ENCODE measurements around the gene SGTA. TPM values are rescaled to one million over a fixed set of nuclear protein-coding genes. Genes with fewer than 3 reads are reported as not detected.

Gene SGTA
- polyA plus RNA-seq, 4 donors: 38.2 to 79.5 (median 69.7) TPM

DNA sequence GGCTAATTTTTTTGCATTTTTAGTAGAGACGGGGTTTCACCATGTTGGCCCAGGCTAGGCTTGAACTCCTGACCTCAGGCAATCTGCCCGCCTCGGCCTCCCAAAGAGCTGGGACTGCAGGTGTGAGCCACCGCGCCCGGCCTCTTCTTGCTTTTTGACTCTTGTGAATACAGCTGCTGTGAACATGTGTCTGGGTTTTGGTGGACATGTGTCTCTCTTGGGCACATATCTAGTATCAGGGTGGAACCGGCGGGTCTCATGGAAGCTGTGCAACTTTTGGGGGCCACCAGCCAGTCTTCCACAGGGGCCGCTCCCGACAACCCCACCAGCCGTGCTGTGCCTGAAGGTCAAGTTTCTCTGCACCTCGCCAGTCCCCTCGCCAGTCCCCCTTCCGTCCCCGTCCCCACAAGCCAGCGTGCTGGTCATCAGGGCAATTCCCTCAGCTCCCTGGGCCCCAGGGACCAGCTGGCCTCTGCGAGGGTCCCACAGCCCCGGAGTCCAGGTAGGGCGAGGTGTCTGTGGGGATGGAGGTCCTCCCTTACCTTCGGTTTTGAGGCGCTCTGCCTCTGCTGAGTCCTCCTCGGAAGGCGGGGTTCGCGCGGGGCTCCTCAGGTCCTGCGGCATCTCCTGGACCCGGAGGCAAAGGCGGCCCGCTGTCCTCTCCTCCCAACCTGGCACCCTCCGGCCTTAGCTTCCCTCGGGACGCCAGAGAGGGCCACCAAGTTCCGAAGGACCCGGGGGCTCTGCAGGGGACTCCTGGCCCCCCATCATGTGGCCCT is 16.3 kb downstream of the SGTA start:
- 94 to 96% (median 94%) methylated on average over 33 to 35 of the region's 35 CpGs for WGBS, 3 donors
- no peak for FAIRE-seq
- DNase-seq: no peak
- Histone ChIP-seq H3K27ac (ENCODE audit: low read depth in 1 of 3, low read length in 2 of 3) (no peak overlapping the region), H3K9me3 (ENCODE audit: control insufficient read depth in 2 of 2, insufficient read depth in 1 of 2, low read depth in 1 of 2, low read length in 1 of 2) (no peaks in the 10 kb centered on the region), H3K27me3 (ENCODE audit: control insufficient read depth in 3 of 3, insufficient read depth in 3 of 3, low read length in 3 of 3) (no peaks in the 10 kb centered on the region), H3K36me3 (ENCODE audit: control insufficient read depth in 3 of 3, insufficient read depth in 2 of 3, low read depth in 1 of 3, low read length in 3 of 3) (peaks cover 13 to 92% (median 16%) of the 10 kb centered on the region in 3 donors), H3K4me3 (ENCODE audit: low read depth in 1 of 3, low read length in 3 of 3) (no peak overlapping the region), H3K4me1 (ENCODE audit: control insufficient read depth in 3 of 3, insufficient read depth in 2 of 3, low read depth in 1 of 3, low read length in 2 of 3) (peaks cover 0 to 5% (median 0%) of the 10 kb centered on the region in 3 donors)

DNA sequence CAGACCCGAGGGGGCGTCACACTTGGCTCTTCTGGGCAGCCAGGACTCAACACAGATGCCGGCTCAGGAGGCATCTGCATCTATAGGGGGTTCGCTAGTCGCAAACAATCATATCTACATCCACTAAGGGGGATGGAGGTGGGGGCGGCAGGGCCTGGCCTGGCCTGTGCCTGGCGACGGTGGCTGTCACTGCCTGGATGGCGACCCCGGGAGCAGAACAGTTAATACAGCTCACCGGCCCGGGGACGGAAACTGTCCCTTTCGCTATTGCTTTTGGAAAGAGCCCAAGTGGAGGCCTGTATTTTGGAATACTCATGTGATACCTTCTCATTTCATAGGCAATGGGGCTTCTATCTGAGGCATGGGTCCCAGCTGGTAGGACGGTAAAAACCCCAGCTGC is 17.7 kb downstream of the SGTA start:
- no peak for DNase-seq
- H3K27me3 ChIP-seq (ENCODE audit: control insufficient read depth in 3 of 3, insufficient read depth in 3 of 3, low read length in 3 of 3): no peaks in the 10 kb centered on the region
- H3K9me3 ChIP-seq (ENCODE audit: control insufficient read depth in 2 of 2, insufficient read depth in 1 of 2, low read depth in 1 of 2, low read length in 1 of 2): no peaks in the 10 kb centered on the region
- H3K4me3 ChIP-seq (ENCODE audit: low read depth in 1 of 3, low read length in 3 of 3): no peak overlapping the region
- peaks cover 0 to 2% (median 0%) of the 10 kb centered on the region in 3 donors for H3K4me1 ChIP-seq (ENCODE audit: control insufficient read depth in 3 of 3, insufficient read depth in 2 of 3, low read depth in 1 of 3, low read length in 2 of 3)
- H3K27ac ChIP-seq (ENCODE audit: low read depth in 1 of 3, low read length in 2 of 3): no peak overlapping the region
- H3K36me3 ChIP-seq (ENCODE audit: control insufficient read depth in 3 of 3, insufficient read depth in 2 of 3, low read depth in 1 of 3, low read length in 3 of 3): peaks cover 17 to 95% (median 26%) of the 10 kb centered on the region in 3 donors
- WGBS, 3 donors: 92 to 94% (median 93%) methylated on average over 15 of the region's 15 CpGs
- FAIRE-seq: no peak

DNA sequence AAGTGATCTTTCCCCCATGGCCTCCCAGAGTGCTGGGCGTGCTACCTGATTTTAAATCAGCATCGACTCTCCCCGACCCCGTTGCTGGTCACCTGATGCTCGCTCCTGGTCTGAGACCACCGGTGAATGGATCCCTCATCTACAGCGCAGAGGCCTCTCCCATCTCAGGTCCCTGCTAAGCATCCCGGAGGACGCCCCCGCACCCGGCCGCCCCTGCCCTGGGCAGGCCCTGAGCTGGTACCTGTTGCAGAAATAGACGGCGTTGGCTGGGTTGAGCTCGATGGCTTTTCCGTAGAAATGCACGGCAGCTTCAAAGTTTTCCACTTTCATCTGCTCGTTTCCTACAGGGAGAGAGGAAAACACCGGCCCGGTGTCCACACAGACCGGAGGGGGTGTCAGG is 18.1 kb downstream of the SGTA start:
- DNase-seq (no peak), FAIRE-seq (no peak)
- Histone ChIP-seq H3K9me3 (ENCODE audit: control insufficient read depth in 2 of 2, insufficient read depth in 1 of 2, low read depth in 1 of 2, low read length in 1 of 2) (no peaks in the 10 kb centered on the region), H3K4me3 (ENCODE audit: low read depth in 1 of 3, low read length in 3 of 3) (no peak overlapping the region), H3K4me1 (ENCODE audit: control insufficient read depth in 3 of 3, insufficient read depth in 2 of 3, low read depth in 1 of 3, low read length in 2 of 3) (no peaks in the 10 kb centered on the region), H3K27me3 (ENCODE audit: control insufficient read depth in 3 of 3, insufficient read depth in 3 of 3, low read length in 3 of 3) (no peaks in the 10 kb centered on the region), H3K36me3 (ENCODE audit: control insufficient read depth in 3 of 3, insufficient read depth in 2 of 3, low read depth in 1 of 3, low read length in 3 of 3) (peaks cover 17 to 91% (median 26%) of the 10 kb centered on the region in 3 donors), H3K27ac (ENCODE audit: low read depth in 1 of 3, low read length in 2 of 3) (no peak overlapping the region)
- 94 to 96% (median 96%) methylated on average over 21 of the region's 21 CpGs for WGBS, 3 donors

DNA sequence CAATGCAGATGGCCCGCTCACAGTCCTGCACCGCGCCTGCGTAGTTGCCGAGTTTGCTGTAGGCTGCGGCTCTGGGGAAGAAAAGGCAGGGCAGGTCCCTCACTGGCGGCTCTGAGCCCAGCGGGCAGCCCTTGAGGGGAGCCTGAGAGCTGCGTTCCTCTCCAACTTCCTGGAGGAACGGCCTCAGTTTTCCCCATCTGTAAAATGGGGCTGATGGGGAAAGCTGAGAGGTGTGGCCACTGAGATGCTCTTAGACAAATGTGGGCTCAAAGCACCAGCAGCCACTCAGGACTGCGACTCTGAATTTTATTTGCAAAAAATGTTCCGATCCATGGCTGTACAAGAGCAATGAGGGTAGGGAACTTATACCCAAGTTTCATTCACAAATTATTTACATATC is 19.4 kb downstream of the SGTA start:
- H3K36me3 ChIP-seq (ENCODE audit: control insufficient read depth in 3 of 3, insufficient read depth in 2 of 3, low read depth in 1 of 3, low read length in 3 of 3): peaks cover 18 to 89% (median 26%) of the 10 kb centered on the region in 3 donors

GRCh38 chr19:2762783-2763496 is 20.1 kb downstream of the SGTA start:
- peaks cover 20 to 87% (median 26%) of the 10 kb centered on the region in 3 donors for H3K36me3 ChIP-seq (ENCODE audit: control insufficient read depth in 3 of 3, insufficient read depth in 2 of 3, low read depth in 1 of 3, low read length in 3 of 3)
- no peak for FAIRE-seq

More for the DNA sequence above, 19.4 kb downstream of the SGTA start:
- Histone ChIP-seq H3K4me3 (ENCODE audit: low read depth in 1 of 3, low read length in 3 of 3) (no peak overlapping the region), H3K27me3 (ENCODE audit: control insufficient read depth in 3 of 3, insufficient read depth in 3 of 3, low read length in 3 of 3) (no peaks in the 10 kb centered on the region), H3K9me3 (ENCODE audit: control insufficient read depth in 2 of 2, insufficient read depth in 1 of 2, low read depth in 1 of 2, low read length in 1 of 2) (no peaks in the 10 kb centered on the region), H3K27ac (ENCODE audit: low read depth in 1 of 3, low read length in 2 of 3) (no peak overlapping the region), H3K4me1 (ENCODE audit: control insufficient read depth in 3 of 3, insufficient read depth in 2 of 3, low read depth in 1 of 3, low read length in 2 of 3) (no peaks in the 10 kb centered on the region)
- FAIRE-seq (no peak), DNase-seq (no peak)
- 94 to 98% (median 97%) methylated on average over 11 to 12 of the region's 12 CpGs for WGBS, 3 donors

GRCh38 chr19:2761876-2762782 is 20.9 kb downstream of the SGTA start:
- FAIRE-seq (no peak), DNase-seq (no peak)
- H3K9me3 ChIP-seq (ENCODE audit: control insufficient read depth in 2 of 2, insufficient read depth in 1 of 2, low read depth in 1 of 2, low read length in 1 of 2): no peaks in the 10 kb centered on the region
- no peak overlapping the region for H3K4me3 ChIP-seq (ENCODE audit: low read depth in 1 of 3, low read length in 3 of 3)
- 94% methylated on average over 42 to 43 of the region's 43 CpGs for WGBS, 3 donors
- no peaks in the 10 kb centered on the region for H3K4me1 ChIP-seq (ENCODE audit: control insufficient read depth in 3 of 3, insufficient read depth in 2 of 3, low read depth in 1 of 3, low read length in 2 of 3)
- no peak overlapping the region for H3K27ac ChIP-seq (ENCODE audit: low read depth in 1 of 3, low read length in 2 of 3)
- H3K36me3 ChIP-seq (ENCODE audit: control insufficient read depth in 3 of 3, insufficient read depth in 2 of 3, low read depth in 1 of 3, low read length in 3 of 3): peaks cover 20 to 87% (median 24%) of the 10 kb centered on the region in 3 donors
- H3K27me3 ChIP-seq (ENCODE audit: control insufficient read depth in 3 of 3, insufficient read depth in 3 of 3, low read length in 3 of 3): no peaks in the 10 kb centered on the region

More at GRCh38 chr19:2762783-2763496, 20.1 kb downstream of the SGTA start:
- WGBS, 3 donors: 95 to 98% (median 96%) methylated on average over 21 to 23 of the region's 23 CpGs
- H3K27ac ChIP-seq (ENCODE audit: low read depth in 1 of 3, low read length in 2 of 3): no peak overlapping the region
- DNase-seq: no peak
- H3K9me3 ChIP-seq (ENCODE audit: control insufficient read depth in 2 of 2, insufficient read depth in 1 of 2, low read depth in 1 of 2, low read length in 1 of 2): no peaks in the 10 kb centered on the region
- no peak overlapping the region for H3K4me3 ChIP-seq (ENCODE audit: low read depth in 1 of 3, low read length in 3 of 3)
- no peaks in the 10 kb centered on the region for H3K27me3 ChIP-seq (ENCODE audit: control insufficient read depth in 3 of 3, insufficient read depth in 3 of 3, low read length in 3 of 3)
- no peaks in the 10 kb centered on the region for H3K4me1 ChIP-seq (ENCODE audit: control insufficient read depth in 3 of 3, insufficient read depth in 2 of 3, low read depth in 1 of 3, low read length in 2 of 3)

DNA sequence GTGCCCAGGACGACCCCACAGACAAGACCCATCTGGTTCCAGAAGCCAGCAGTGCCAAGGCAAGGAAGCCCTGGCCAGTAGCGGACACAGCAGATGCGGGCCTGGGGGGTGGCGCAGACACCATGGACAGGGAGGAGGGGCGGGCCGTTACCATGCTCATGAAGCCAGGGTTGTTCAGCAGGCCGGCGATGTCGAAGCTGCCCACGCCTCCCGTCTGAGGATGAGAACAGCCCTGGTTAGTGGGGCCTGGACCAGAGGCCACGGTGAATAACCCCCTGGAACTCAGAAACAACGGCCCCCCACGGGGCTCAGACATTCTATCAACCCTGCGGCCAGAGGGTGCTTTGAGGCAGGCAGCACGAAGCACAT is 21.8 kb downstream of the SGTA start:
- Histone ChIP-seq H3K27ac (ENCODE audit: low read depth in 1 of 3, low read length in 2 of 3) (no peak overlapping the region), H3K27me3 (ENCODE audit: control insufficient read depth in 3 of 3, insufficient read depth in 3 of 3, low read length in 3 of 3) (no peaks in the 10 kb centered on the region), H3K4me3 (ENCODE audit: low read depth in 1 of 3, low read length in 3 of 3) (no peak overlapping the region), H3K9me3 (ENCODE audit: control insufficient read depth in 2 of 2, insufficient read depth in 1 of 2, low read depth in 1 of 2, low read length in 1 of 2) (no peaks in the 10 kb centered on the region), H3K36me3 (ENCODE audit: control insufficient read depth in 3 of 3, insufficient read depth in 2 of 3, low read depth in 1 of 3, low read length in 3 of 3) (peaks cover 20 to 87% (median 24%) of the 10 kb centered on the region in 3 donors), H3K4me1 (ENCODE audit: control insufficient read depth in 3 of 3, insufficient read depth in 2 of 3, low read depth in 1 of 3, low read length in 2 of 3) (no peaks in the 10 kb centered on the region)
- WGBS, 3 donors: 93 to 96% (median 94%) methylated on average over 15 to 16 of the region's 16 CpGs
- DNase-seq: no peak
- no peak for FAIRE-seq

GRCh38 chr19:2759965-2760364 is 23.1 kb downstream of the SGTA start:
- Histone ChIP-seq H3K4me3 (ENCODE audit: low read depth in 1 of 3, low read length in 3 of 3) (no peak overlapping the region), H3K27ac (ENCODE audit: low read depth in 1 of 3, low read length in 2 of 3) (no peak overlapping the region), H3K9me3 (ENCODE audit: control insufficient read depth in 2 of 2, insufficient read depth in 1 of 2, low read depth in 1 of 2, low read length in 1 of 2) (no peaks in the 10 kb centered on the region), H3K36me3 (ENCODE audit: control insufficient read depth in 3 of 3, insufficient read depth in 2 of 3, low read depth in 1 of 3, low read length in 3 of 3) (peaks cover 18 to 87% (median 18%) of the 10 kb centered on the region in 3 donors), H3K27me3 (ENCODE audit: control insufficient read depth in 3 of 3, insufficient read depth in 3 of 3, low read length in 3 of 3) (no peaks in the 10 kb centered on the region), H3K4me1 (ENCODE audit: control insufficient read depth in 3 of 3, insufficient read depth in 2 of 3, low read depth in 1 of 3, low read length in 2 of 3) (no peaks in the 10 kb centered on the region)
- WGBS, 3 donors: 94 to 97% (median 96%) methylated on average over 7 of the region's 7 CpGs
- FAIRE-seq (no peak), DNase-seq (no peak)
